Coronary artery (tissue), 2 donors: ENCODE results near the gene TMPRSS4.

ENCODE experiments used
- DNase-seq: peaks from one replicate; pipeline ENCODE4 v3.0.0-alpha.2; 2017; ENCODE audit warnings: low spot score
- H3K27ac ChIP-seq, 2 donors: fragments of 200-600 bp; sonication (generic); one replicate each; pipeline ENCODE4 v1.5.1; 2016 to 2019
- H3K4me3 ChIP-seq: fragments of 200-600 bp; sonication (generic); 2 replicates; pipeline ENCODE4 v1.5.1; 2016; ENCODE audit warnings: mild to moderate bottlenecking, moderate library complexity
- CTCF ChIP-seq: fragments of 200-600 bp; sonication (generic); IDR thresholded peaks from one replicate; pipeline ENCODE4 v1.5.1; 2019; ENCODE audit warnings: antibody characterized with exemption

Gene TMPRSS4

GRCh38 chr11:118082880-118083552 is 6.1 kb downstream of the TMPRSS4 start:
- H3K27ac ChIP-seq = no peak overlapping the region
- TF ChIP-seq CTCF = no peak

DNA sequence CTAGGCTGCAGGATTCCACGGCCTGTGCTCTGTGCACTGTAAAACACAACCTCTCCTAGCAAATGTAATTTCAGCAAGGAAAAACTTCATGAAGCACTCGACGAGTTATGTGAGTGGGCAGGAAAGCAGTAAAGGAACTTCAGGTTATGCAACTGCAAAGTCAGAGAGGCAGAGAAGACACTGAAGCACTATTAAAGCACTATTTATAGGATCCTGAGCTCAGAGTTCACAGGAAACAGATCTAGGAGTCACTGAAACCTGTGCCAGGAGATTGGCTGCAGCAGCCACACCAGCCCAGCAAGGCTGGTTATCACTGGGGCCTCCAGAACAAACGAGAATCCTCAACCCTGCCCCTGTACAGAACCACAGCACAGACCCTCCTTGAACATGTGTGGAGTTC is 7.4 kb downstream of the TMPRSS4 start:
- TF ChIP-seq CTCF = no peak
- no peak overlapping the region for H3K4me3 ChIP-seq
- no peak for DNase-seq
- no peak overlapping the region for H3K27ac ChIP-seq

More at GRCh38 chr11:118082880-118083552, 6.1 kb downstream of the TMPRSS4 start:
- no peak overlapping the region for H3K4me3 ChIP-seq
- no peak for DNase-seq

DNA sequence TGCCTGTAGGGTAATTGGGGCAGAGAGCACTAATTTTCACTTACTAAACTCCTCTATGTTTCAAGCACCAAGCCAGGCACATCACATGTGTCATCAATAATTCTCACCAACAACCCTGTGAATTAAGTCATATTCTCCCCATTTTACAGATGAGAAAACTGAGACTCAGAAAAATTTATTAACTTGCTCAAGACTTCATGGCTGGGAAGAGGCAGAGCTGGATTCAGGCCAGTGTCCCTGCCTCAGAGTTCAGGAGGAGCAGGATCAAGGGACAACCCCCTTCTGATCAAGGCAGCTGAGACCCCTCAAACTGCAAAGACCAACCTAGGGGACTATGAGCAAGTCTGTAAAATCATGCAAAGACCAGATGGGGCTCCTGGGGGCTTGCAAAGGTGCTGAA is 7.8 kb downstream of the TMPRSS4 start:
- no peak for TF ChIP-seq CTCF
- no peak for DNase-seq
- H3K27ac ChIP-seq = no peak overlapping the region
- H3K4me3 ChIP-seq = no peak overlapping the region

GRCh38 chr11:118086913-118087768 is 10.3 kb downstream of the TMPRSS4 start, which contains the start of gene SMIM35:
SMIM35 (minus strand) TSS chr11:118086963; CDS start chr11:118086757, 206 bp downstream.
- Histone ChIP-seq H3K27ac (no peak within 1 kb of the TSS), H3K4me3 (no peak within 1 kb of the TSS)
- TF ChIP-seq CTCF = no peak
- DNase-seq = no peak

- Histone ChIP-seq H3K27ac (no peak overlapping the region), H3K4me3 (no peak overlapping the region)
- TF ChIP-seq CTCF = no peak
- DNase-seq = no peak
Observed at GRCh38 chr11:118087931-118088330, 11.1 kb downstream of the TMPRSS4 start.

DNA sequence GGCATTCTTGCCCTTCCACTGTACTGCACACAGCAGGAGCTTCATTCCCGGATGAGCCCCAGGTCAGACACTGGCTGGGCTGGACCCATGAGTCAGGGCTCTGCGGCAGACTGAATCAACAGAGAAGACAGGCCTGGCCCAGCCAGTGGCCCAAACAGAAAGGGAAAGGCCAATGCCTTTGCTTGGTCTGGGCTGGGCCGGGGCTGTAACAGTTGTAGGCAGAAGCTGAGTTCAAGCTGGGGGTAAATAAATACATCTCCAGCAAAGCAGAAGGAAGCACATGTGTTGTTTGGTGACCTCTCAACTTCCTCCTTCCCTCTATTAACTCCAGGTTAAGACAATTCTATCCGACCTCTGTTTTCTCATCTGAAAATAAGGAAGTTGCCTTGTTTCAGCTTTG is 11.7 kb downstream of the TMPRSS4 start:
- peak overlapping the region in 1 of 2 donors; percentile 25 for H3K27ac ChIP-seq
- TF ChIP-seq CTCF = no peak

More for the DNA sequence above, 11.7 kb downstream of the TMPRSS4 start:
- no peak overlapping the region for H3K4me3 ChIP-seq
- no peak for DNase-seq
